HuH-7 (cell line): ENCODE data around the gene SLC22A31.

ENCODE experiments used
- DNase-seq: peaks from one replicate; pipeline ENCODE4 v3.0.0; 2011; ENCODE audit warnings: low spot score

SLC22A31 gene

GRCh38 chr16:89147085-89147817 is 53.1 kb downstream of the SLC22A31 start:
- no peak for DNase-seq

- DNase-seq = no peak
Measured at GRCh38 chr16:89146211-89147005, 53.9 kb downstream of the SLC22A31 start.
